A673 (cell line): Measurements from ENCODE around the gene PCGF2.

Experiments
- CTCF ChIP-seq: fragments of 300-800, 200-600 bp; sonication (generic); conservative IDR thresholded peaks from 2 replicates; pipeline ENCODE4 v1.5.1; 2017; ENCODE audit warnings: low read depth, mild to moderate bottlenecking, antibody characterized with exemption, low read length, moderate library complexity, mixed read lengths
- EZH2 ChIP-seq: fragments of 200-600 bp; sonication (generic); IDR thresholded peaks from 2 replicates; pipeline ENCODE4 v1.6.1; 2017; ENCODE audit warnings: borderline replicate concordance, low read depth, mild to moderate bottlenecking, mixed read lengths, antibody characterized with exemption, low read length; ENCODE audit not compliant: poor library complexity, severe bottlenecking

GRCh38 chr17:38729368-38729885 is 18.7 kb downstream of the PCGF2 start:
- TF ChIP-seq CTCF, result no peak
- no peak for TF ChIP-seq EZH2
